Spinal cord (tissue), 10 donors: ENCODE data around the gene AOAH. TPM values are rescaled to one million over a fixed set of nuclear protein-coding genes. Genes with fewer than 3 reads are reported as not detected.

Source experiments
- DNase-seq, 6 donors: peaks; one replicate each; pipeline versions ENCODE4 v3.0.0 to v3.0.0-alpha.2; 2013 to 2015; ENCODE audit warnings: low spot score in 6 of 6, low read depth in 4 of 6
- H3K27ac ChIP-seq: one replicate; pipeline ENCODE4 v1.5.1; 2013; ENCODE audit warnings: low read depth, low read length, control low read depth
- H3K27me3 ChIP-seq: one replicate; pipeline ENCODE4 v1.6.1; 2013; ENCODE audit warnings: low read length; ENCODE audit not compliant: control insufficient read depth, insufficient read depth
- H3K36me3 ChIP-seq: one replicate; pipeline ENCODE4 v1.6.1; 2013; ENCODE audit warnings: low read length; ENCODE audit not compliant: control insufficient read depth, insufficient read depth
- H3K4me1 ChIP-seq: one replicate; pipeline ENCODE4 v1.6.1; 2013; ENCODE audit warnings: low read length; ENCODE audit not compliant: control insufficient read depth, insufficient read depth
- H3K4me3 ChIP-seq: one replicate; pipeline ENCODE4 v1.5.1; 2013; ENCODE audit warnings: low read depth, low read length, control low read depth
- H3K9me3 ChIP-seq: one replicate; pipeline ENCODE4 v1.6.1; 2013; ENCODE audit warnings: low read length; ENCODE audit not compliant: control insufficient read depth, insufficient read depth
- WGBS: methylation state at CpG from one replicate; pipeline ENCODE4 v1.1.5; 2013; ENCODE audit warnings: missing lambda C conversion rate; ENCODE audit not compliant: insufficient coverage; 5-methylcytosine and 5-hydroxymethylcytosine counted together
- polyA plus RNA-seq, 2 donors: library from polyadenylated mRNA; unstranded; fragments of 120-200 nt; gene quantifications; one replicate each; pipeline ENCODE4 v1.2.1, GENCODE V29; 2013; ENCODE audit not compliant: insufficient read length in 2 of 2
- total RNA-seq, 2 donors: library from RNA; depleted of rRNA in 1 of 2; stranded (reverse); fragments of 120-200 nt in 1 of 2; fragments of >200 nt in 1 of 2; gene quantifications; one replicate each; pipeline versions ENCODE4 v1.2.3 to v1.2.4, GENCODE V29; 2013 to 2014
- donor health status: healthy.

Gene AOAH
- total and polyA plus RNA-seq, 4 donors = 4.2 to 8.1 (median 5.3) TPM

GRCh38 chr7:36575832-36576231 is 148.5 kb downstream of the AOAH start:
- H3K27ac ChIP-seq = no peak overlapping the region
- 89% methylated on average over 5 of the region's 5 CpGs for WGBS
- no peak overlapping the region for H3K4me3 ChIP-seq
- no peak for DNase-seq
- no peaks in the 10 kb centered on the region for H3K27me3 ChIP-seq
- no peaks in the 10 kb centered on the region for H3K9me3 ChIP-seq
- H3K36me3 ChIP-seq = no peaks in the 10 kb centered on the region
- H3K4me1 ChIP-seq = no peaks in the 10 kb centered on the region

- no peak for DNase-seq
- Histone ChIP-seq H3K9me3 (no peaks in the 10 kb centered on the region), H3K27me3 (no peaks in the 10 kb centered on the region), H3K27ac (no peak overlapping the region), H3K4me1 (no peaks in the 10 kb centered on the region), H3K36me3 (no peaks in the 10 kb centered on the region), H3K4me3 (no peak overlapping the region)
- 97% methylated on average over 3 of the region's 3 CpGs for WGBS
Observed at GRCh38 chr7:36573066-36573465, 151.2 kb downstream of the AOAH start.

DNA sequence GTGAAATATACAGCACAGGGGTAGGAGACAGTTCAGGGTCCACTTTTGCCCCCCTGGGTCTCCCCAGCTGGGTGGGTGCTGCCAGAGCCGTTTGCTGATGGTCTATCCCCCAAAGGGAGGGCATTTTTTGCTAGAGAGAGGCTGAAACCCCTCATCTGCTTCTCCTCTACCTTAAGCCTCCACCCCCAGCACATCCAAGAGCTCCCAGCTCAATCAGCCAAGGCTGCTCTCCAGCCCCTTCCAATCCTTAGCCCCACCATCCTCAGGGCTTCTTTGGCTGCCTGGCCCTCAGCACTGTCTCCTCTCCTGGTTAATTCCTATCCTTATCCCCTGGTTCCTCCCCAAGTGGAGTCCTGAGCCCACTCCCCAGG is 153.1 kb downstream of the AOAH start:
- no peaks in the 10 kb centered on the region for H3K4me1 ChIP-seq
- no peak overlapping the region for H3K4me3 ChIP-seq
- whole genome bisulfite sequencing = no CpG with 5 or more reads among the region's 1 CpG
- H3K9me3 ChIP-seq = no peaks in the 10 kb centered on the region
- H3K36me3 ChIP-seq = no peaks in the 10 kb centered on the region
- no peaks in the 10 kb centered on the region for H3K27me3 ChIP-seq
- DNase-seq = no peak
- H3K27ac ChIP-seq = no peak overlapping the region

GRCh38 chr7:36570528-36571189 is 153.6 kb downstream of the AOAH start:
- Histone ChIP-seq H3K9me3 (no peaks in the 10 kb centered on the region), H3K4me1 (no peaks in the 10 kb centered on the region), H3K4me3 (no peak overlapping the region), H3K36me3 (no peaks in the 10 kb centered on the region), H3K27me3 (no peaks in the 10 kb centered on the region), H3K27ac (no peak overlapping the region)
- 88% methylated on average over 6 of the region's 11 CpGs for WGBS
- no peak for DNase-seq

GRCh38 chr7:36568452-36568849 is 155.8 kb downstream of the AOAH start:
- Histone ChIP-seq H3K9me3 (no peaks in the 10 kb centered on the region), H3K36me3 (no peaks in the 10 kb centered on the region), H3K27me3 (no peaks in the 10 kb centered on the region), H3K27ac (no peak overlapping the region), H3K4me1 (no peaks in the 10 kb centered on the region), H3K4me3 (no peak overlapping the region)
- 29% methylated on average over 1 of the region's 1 CpG for WGBS
- DNase-seq = no peak

- Histone ChIP-seq H3K4me3 (no peak overlapping the region), H3K27ac (no peak overlapping the region), H3K9me3 (no peaks in the 10 kb centered on the region), H3K27me3 (no peaks in the 10 kb centered on the region), H3K4me1 (no peaks in the 10 kb centered on the region), H3K36me3 (no peaks in the 10 kb centered on the region)
- 83% methylated on average over 4 of the region's 7 CpGs for WGBS
- no peak for DNase-seq
Observed at GRCh38 chr7:36567699-36568451, 156.4 kb downstream of the AOAH start.

DNA sequence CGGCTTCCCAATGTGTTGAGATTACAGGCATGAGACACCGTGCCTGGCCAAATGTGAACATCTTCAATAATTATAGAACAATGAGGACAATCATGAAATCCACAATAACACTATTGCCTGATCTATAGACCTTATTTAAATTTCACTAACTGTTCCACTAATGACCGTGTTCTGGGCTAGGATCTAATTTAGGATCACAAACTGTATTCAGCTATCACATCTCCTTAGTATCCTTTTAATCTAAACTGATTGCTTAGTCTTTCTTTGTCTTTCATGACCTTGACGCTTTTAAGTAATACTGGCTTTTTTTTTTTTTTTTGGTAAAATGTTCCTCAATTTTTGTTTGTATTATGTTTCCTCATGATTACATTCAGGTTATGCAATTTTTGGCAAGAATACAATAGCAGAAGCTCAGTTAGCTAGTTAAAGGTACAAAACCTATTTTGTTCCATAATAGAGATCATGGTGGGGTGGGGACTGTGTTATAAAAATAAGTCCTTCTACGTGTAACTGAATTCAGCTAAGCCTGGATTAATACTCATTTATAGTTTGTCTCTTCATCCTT is 158.4 kb downstream of the AOAH start:
- H3K4me1 ChIP-seq = no peaks in the 10 kb centered on the region
- no peaks in the 10 kb centered on the region for H3K9me3 ChIP-seq
- 100% methylated on average over 1 of the region's 5 CpGs for WGBS
- no peak for DNase-seq
- no peak overlapping the region for H3K4me3 ChIP-seq
- H3K27me3 ChIP-seq = no peaks in the 10 kb centered on the region
- no peak overlapping the region for H3K27ac ChIP-seq
- no peaks in the 10 kb centered on the region for H3K36me3 ChIP-seq

DNA sequence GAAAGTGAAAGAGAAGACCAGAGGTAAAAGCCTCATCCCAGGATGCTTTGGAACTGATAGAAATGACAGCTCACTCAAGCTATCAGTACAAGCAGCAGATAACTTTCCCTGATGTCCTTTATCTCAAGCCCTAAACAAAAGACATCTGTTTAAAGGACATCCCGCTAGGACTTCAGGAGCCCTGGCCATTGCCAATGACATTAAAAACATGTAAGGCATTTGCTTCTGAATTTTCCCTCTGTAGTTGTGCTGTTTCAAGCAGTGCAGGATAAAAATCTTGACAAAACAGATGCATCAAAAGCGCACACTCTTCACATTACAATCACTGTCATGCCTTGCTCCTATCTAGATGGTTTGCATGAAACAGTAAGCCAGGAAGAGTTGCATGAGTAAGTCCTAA is 159.8 kb downstream of the AOAH start:
- H3K36me3 ChIP-seq = no peaks in the 10 kb centered on the region
- H3K27ac ChIP-seq = no peak overlapping the region
- H3K4me3 ChIP-seq = no peak overlapping the region
- DNase-seq = no peak
- H3K27me3 ChIP-seq = no peaks in the 10 kb centered on the region
- 88% methylated on average over 1 of the region's 2 CpGs for WGBS
- H3K9me3 ChIP-seq = no peaks in the 10 kb centered on the region
- H3K4me1 ChIP-seq = no peaks in the 10 kb centered on the region

DNA sequence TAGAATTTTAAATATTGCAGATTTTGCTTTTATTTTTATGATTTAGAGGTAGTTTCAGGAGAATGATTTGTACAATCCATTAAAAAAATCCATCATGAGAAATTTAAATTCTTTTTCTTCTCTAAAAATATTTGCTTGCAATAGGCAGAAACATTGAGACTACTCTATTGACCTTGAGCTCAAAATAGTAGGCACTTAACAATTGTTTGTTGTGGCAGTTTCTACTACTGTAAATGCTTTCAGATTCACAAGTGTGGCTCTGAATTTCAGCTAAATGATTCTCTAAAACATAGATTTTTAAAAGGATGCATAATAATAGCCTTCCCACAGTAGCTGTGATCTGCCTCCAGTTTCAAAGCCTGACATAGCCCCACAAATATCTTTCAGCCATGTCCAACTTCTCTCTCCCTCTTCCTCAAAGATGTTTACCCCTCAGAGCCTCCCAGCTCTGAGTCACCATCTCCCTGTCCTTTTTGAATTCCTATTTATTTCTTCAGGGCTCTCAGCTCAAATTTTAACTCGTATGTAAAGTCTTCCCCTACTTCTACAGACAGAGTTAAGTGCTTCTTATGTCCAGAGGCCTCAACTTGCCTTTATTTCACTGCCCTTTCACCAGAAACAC is 160.5 kb downstream of the AOAH start:
- Histone ChIP-seq H3K27me3 (no peaks in the 10 kb centered on the region), H3K27ac (no peak overlapping the region), H3K4me1 (no peaks in the 10 kb centered on the region), H3K4me3 (no peak overlapping the region), H3K36me3 (no peaks in the 10 kb centered on the region), H3K9me3 (no peaks in the 10 kb centered on the region)
- no peak for DNase-seq
- WGBS = no CpG with 5 or more reads among the region's 1 CpG
